Renal pelvis (tissue), 4 donors: ENCODE measurements around the gene FBXL13. TPM values are rescaled to one million over a fixed set of nuclear protein-coding genes. Genes with fewer than 3 reads are reported as not detected.
"Not testable (repeated sequence)": the region's sequence is repeated elsewhere in the genome, so short reads cannot be mapped to it uniquely, and the experiment has no call there.

Experiments
- DNase-seq: peaks from one replicate; pipeline ENCODE4 v3.0.0-alpha.2; 2013
- polyA plus RNA-seq, 3 donors: library from polyadenylated mRNA; unstranded; fragments of 120-200 nt; gene quantifications; one replicate each; pipeline ENCODE4 v1.2.1, GENCODE V29; 2013; ENCODE audit not compliant: insufficient read length in 3 of 3

The FBXL13 gene
- polyA plus RNA-seq, 3 donors = 1.8 to 4.1 (median 3.5) TPM

- DNase-seq = no peak
Measured at GRCh38 chr7:103080923-103081322, 6.3 kb upstream of the FBXL13 start.

- no peak for DNase-seq
Measured at GRCh38 chr7:103079836-103080235, 5.2 kb upstream of the FBXL13 start.

- not testable (repeated sequence) for DNase-seq
Measured at GRCh38 chr7:103078226-103078625, 3.6 kb upstream of the FBXL13 start.

GRCh38 chr7:103077318-103077717 is 2.7 kb upstream of the FBXL13 start:
- no peak for DNase-seq

GRCh38 chr7:103076764-103077163 is 2.2 kb upstream of the FBXL13 start:
- no peak for DNase-seq

GRCh38 chr7:103075337-103075918 is 832 bp upstream of the FBXL13 start:
- DNase-seq = peak; percentile 47

- DNase-seq = no peak
Measured at GRCh38 chr7:103073989-103074518, 542 bp downstream of the FBXL13 start.

- DNase-seq = no peak
Measured at GRCh38 chr7:103071000-103071399, 3.6 kb downstream of the FBXL13 start.

GRCh38 chr7:103068414-103069403 is 5.9 kb downstream of the FBXL13 start:
- DNase-seq = no peak

- DNase-seq = no peak
Measured at GRCh38 chr7:103065667-103066066, 8.9 kb downstream of the FBXL13 start.

GRCh38 chr7:103063895-103064294 is 10.7 kb downstream of the FBXL13 start:
- no peak for DNase-seq

- no peak for DNase-seq
Measured at GRCh38 chr7:103059471-103059870, 15.1 kb downstream of the FBXL13 start.

- no peak for DNase-seq
Measured at GRCh38 chr7:103058122-103058521, 16.5 kb downstream of the FBXL13 start.

- not testable (repeated sequence) for DNase-seq
Measured at GRCh38 chr7:103056006-103056405, 18.6 kb downstream of the FBXL13 start.

- no peak for DNase-seq
Measured at GRCh38 chr7:103051519-103051918, 23.1 kb downstream of the FBXL13 start.

GRCh38 chr7:103048833-103049232 is 25.8 kb downstream of the FBXL13 start:
- DNase-seq = no peak

GRCh38 chr7:103041815-103042214 is 32.8 kb downstream of the FBXL13 start:
- not testable (repeated sequence) for DNase-seq

- DNase-seq = not testable (repeated sequence)
Measured at GRCh38 chr7:103037823-103038739, 36.5 kb downstream of the FBXL13 start.

GRCh38 chr7:103037476-103037822 is 37.1 kb downstream of the FBXL13 start:
- no peak for DNase-seq

- DNase-seq = not testable (repeated sequence)
Measured at GRCh38 chr7:103034318-103034717, 40.3 kb downstream of the FBXL13 start.

GRCh38 chr7:103031781-103032180 is 42.8 kb downstream of the FBXL13 start:
- DNase-seq = no peak

- DNase-seq = no peak
Measured at GRCh38 chr7:103031024-103031423, 43.6 kb downstream of the FBXL13 start.
